Measurements from ENCODE around the gene HHAT. TPM values are rescaled to one million over a fixed set of nuclear protein-coding genes. Genes with fewer than 3 reads are reported as not detected.

HHAT gene
- total RNA-seq, 1 donor from 2014 or later: 11.8 TPM

DNA sequence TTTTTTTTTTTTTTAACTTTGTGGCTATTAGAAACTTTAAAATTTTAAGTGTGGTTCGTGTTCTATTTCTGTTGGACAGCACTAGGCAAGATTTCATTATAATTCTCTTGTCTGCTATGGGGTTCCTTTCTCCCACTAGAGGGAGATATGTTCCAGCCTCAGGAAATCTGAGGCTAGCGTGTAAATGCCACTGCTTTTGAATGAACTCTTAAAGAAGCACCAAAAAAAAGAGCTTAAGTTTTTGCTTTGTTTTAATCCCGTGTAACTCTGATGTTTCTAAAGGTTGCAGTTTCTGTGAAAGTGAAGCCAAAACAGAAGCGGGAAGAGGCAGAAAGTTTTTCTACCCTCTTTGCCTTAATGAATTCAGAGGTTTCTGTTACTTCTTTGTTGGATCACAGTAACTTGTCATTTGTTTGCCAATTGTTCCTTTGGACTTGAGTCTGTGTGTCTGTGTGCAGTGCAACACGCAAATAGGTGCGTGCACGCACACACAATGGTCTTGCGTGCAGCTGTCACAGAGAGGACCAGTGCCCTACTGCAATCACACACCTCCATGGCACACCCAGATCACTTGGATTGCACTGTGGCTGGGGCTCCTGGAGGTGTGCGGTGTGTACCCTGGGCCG is 32.3 kb downstream of the HHAT start:
- H3K4me1 ChIP-seq: peaks cover 15% of the 10 kb centered on the region
- TF ChIP-seq POLR2A (IDR thresholded peaks at IDR 0.05): no peak
- TF ChIP-seq, protein P1, sequence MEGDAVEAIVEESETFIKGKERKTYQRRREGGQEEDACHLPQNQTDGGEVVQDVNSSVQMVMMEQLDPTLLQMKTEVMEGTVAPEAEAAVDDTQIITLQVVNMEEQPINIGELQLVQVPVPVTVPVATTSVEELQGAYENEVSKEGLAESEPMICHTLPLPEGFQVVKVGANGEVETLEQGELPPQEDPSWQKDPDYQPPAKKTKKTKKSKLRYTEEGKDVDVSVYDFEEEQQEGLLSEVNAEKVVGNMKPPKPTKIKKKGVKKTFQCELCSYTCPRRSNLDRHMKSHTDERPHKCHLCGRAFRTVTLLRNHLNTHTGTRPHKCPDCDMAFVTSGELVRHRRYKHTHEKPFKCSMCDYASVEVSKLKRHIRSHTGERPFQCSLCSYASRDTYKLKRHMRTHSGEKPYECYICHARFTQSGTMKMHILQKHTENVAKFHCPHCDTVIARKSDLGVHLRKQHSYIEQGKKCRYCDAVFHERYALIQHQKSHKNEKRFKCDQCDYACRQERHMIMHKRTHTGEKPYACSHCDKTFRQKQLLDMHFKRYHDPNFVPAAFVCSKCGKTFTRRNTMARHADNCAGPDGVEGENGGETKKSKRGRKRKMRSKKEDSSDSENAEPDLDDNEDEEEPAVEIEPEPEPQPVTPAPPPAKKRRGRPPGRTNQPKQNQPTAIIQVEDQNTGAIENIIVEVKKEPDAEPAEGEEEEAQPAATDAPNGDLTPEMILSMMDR (IDR thresholded peaks at IDR 0.05): peak in 2 of 3 experiments; percentile 35 to 36
- no peaks in the 10 kb centered on the region for H3K9me3 ChIP-seq
- no peak for DNase-seq (ENCODE audit: extremely low spot score in 2 of 2)
- no peak overlapping the region for H3K27ac ChIP-seq
- no peak overlapping the region for H3K4me3 ChIP-seq
- no peaks in the 10 kb centered on the region for H3K27me3 ChIP-seq
- intact Hi-C loops (cut with DNase I): no loop called here
- no peaks in the 10 kb centered on the region for H3K36me3 ChIP-seq

DNA sequence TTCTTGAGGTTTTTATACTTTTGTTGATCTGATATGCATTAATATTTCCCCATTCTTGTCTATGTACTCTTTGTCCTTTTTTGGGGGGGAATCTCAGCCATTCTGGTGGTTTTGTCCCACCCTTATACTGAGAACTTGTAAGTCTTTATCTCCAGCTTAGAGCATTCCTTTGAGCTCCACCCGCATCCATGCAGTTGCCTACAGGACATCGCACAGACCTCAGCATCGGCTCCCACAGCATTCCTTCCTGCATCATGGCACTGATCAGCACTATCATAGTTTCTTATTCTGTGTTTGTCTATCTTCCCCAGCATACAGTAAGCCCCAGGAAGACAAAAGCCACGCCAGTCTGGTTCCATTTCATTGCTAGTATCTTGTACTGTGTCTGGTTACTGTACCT is 33.0 kb downstream of the HHAT start:
- intact Hi-C loops (cut with DNase I): no loop called here
- TF ChIP-seq POLR2AphosphoS5 (IDR thresholded peaks at IDR 0.05; ENCODE audit: insufficient read depth in 1 of 2, low read depth in 1 of 2): no peak
- TF ChIP-seq, protein P1 (IDR thresholded peaks at IDR 0.05): no peak
- TF ChIP-seq POLR2A (IDR thresholded peaks at IDR 0.05): no peak
- DNase-seq (ENCODE audit: extremely low spot score in 2 of 2): no peak
- no peaks in the 10 kb centered on the region for H3K9me3 ChIP-seq
- no peak overlapping the region for H3K27ac ChIP-seq
- H3K4me1 ChIP-seq: peaks cover 15% of the 10 kb centered on the region
- H3K4me3 ChIP-seq: no peak overlapping the region
- H3K27me3 ChIP-seq: no peaks in the 10 kb centered on the region
- H3K36me3 ChIP-seq: no peaks in the 10 kb centered on the region

DNA sequence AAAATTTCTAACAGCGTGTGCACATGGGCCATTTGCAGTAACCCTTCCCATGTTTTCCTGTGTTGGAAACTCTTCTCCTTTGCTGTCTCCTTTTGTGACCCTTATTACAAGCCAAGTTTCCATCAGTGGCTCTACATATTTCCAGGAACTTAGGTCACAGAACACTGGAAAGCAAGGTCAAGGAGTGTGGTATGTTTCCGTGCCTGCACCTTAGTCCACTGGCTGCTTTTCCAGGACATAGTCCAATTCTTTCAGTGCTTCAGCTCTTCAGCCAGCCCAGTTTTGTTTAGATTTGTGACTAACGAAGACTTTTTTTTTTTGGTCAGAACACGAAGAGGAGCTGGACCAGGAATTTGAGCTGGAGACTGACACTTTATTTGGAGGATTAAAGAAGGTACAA is 33.8 kb downstream of the HHAT start:
- intact Hi-C loops (cut with DNase I): no loop called here
- DNase-seq (ENCODE audit: extremely low spot score in 2 of 2): no peak
- Histone ChIP-seq H3K4me3 (no peak overlapping the region), H3K9me3 (no peaks in the 10 kb centered on the region), H3K27me3 (no peaks in the 10 kb centered on the region), H3K4me1 (peaks cover 15% of the 10 kb centered on the region), H3K36me3 (no peaks in the 10 kb centered on the region), H3K27ac (no peak overlapping the region)
- TF ChIP-seq, protein P1 (IDR thresholded peaks at IDR 0.05): no peak
- no peak for TF ChIP-seq POLR2A (IDR thresholded peaks at IDR 0.05)
- no peak for TF ChIP-seq POLR2AphosphoS5 (IDR thresholded peaks at IDR 0.05; ENCODE audit: insufficient read depth in 1 of 2, low read depth in 1 of 2)

DNA sequence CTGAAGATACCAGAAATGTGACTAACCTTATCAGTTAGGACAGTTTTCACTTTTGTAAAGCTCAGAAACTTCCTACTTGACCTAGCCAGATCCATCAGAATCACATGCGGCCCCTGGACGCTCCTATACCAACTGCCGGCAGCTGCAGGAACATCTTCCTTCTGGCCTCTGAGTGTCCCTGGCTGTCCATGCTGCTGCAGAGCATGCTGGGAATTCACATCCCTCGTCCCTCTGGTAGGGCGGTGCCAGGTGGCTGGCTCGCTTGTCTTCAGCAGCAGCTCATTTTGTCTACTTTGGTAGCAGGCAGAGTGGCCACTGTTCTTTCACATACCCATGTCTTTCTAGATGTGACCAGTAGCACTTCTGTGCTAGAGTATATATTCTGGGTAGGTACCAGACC is 34.4 kb downstream of the HHAT start:
- H3K9me3 ChIP-seq: no peaks in the 10 kb centered on the region
- DNase-seq (ENCODE audit: extremely low spot score in 2 of 2): no peak
- H3K36me3 ChIP-seq: no peaks in the 10 kb centered on the region
- H3K27ac ChIP-seq: peak overlapping the region; percentile 40
- H3K4me1 ChIP-seq: peaks cover 15% of the 10 kb centered on the region
- TF ChIP-seq POLR2A (IDR thresholded peaks at IDR 0.05) (no peak), POLR2AphosphoS5 (IDR thresholded peaks at IDR 0.05; ENCODE audit: insufficient read depth in 1 of 2, low read depth in 1 of 2) (no peak)
- TF ChIP-seq, protein P1 (IDR thresholded peaks at IDR 0.05): no peak
- no peak overlapping the region for H3K4me3 ChIP-seq
- no peaks in the 10 kb centered on the region for H3K27me3 ChIP-seq
- intact Hi-C loops (cut with DNase I): no loop called here

DNA sequence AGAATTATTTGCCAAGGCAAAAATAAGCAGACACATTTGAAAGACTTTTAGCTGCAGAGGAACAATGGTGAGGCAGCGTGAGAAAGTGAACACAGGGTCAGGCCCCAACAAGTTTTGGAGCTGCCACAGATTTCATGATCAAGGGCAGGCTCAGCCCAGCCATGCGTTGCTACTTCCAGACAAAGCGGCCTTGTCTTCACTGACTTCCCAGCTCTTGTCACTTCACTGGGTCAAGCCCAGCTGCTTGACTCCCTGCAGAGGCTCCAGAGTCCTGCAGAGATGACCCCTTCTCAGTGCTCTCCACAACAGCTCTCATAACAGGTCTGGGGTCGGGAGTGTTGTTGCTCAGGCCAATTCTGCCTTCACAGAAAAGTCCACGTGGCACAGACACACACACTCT is 35.8 kb downstream of the HHAT start:
- Histone ChIP-seq H3K27ac (no peak overlapping the region), H3K27me3 (no peaks in the 10 kb centered on the region), H3K4me3 (no peak overlapping the region), H3K4me1 (peaks cover 15% of the 10 kb centered on the region), H3K36me3 (no peaks in the 10 kb centered on the region), H3K9me3 (no peaks in the 10 kb centered on the region)
- no peak for DNase-seq (ENCODE audit: extremely low spot score in 2 of 2)
- intact Hi-C loops (cut with DNase I): no loop called here
- TF ChIP-seq, protein P1 (IDR thresholded peaks at IDR 0.05): no peak
- no peak for TF ChIP-seq POLR2AphosphoS5 (IDR thresholded peaks at IDR 0.05; ENCODE audit: insufficient read depth in 1 of 2, low read depth in 1 of 2)
- TF ChIP-seq POLR2A (IDR thresholded peaks at IDR 0.05): no peak

Data from vagina (tissue), 2 donors.